Endothelial cell of umbilical vein (primary cell): ENCODE measurements around the gene C2CD4D. TPM values are rescaled to one million over a fixed set of nuclear protein-coding genes. Genes with fewer than 3 reads are reported as not detected.
"Not testable (repeated sequence)": the region's sequence is repeated elsewhere in the genome, so short reads cannot be mapped to it uniquely, and the experiment has no call there.

Experiments used
- BruUV-seq: library from RNA; stranded (reverse); fragments of 400-500 nt; replicated peaks from 2 replicates; lab custom pipeline; 2021; lab: Mats Ljungman, UMichigan
- CTCF ChIA-PET: fragments of 300-600, 350-600 bp; sonication (Branson Sonifier 250); formaldehyde crosslinking; loops from one replicate; lab custom pipeline; 2021; ENCODE audit warnings: antibody characterized with exemption, inconsistent platforms; lab: Charles Lee
- POLR2A ChIA-PET: fragments of 300-600, 350-600 bp; sonication (Branson Sonifier 250); formaldehyde crosslinking; loops from one replicate; lab custom pipeline; 2021; ENCODE audit warnings: antibody characterized with exemption, inconsistent platforms; lab: Charles Lee
- DNase-seq: peaks from one replicate; pipeline ENCODE4 v3.0.0-alpha.2; 2011; ENCODE audit warnings: low read depth, low spot score
- FAIRE-seq: peaks from 2 replicates; lab custom pipeline; 2011; peaks lifted over from hg19 to GRCh38; lab: Jason Lieb, UNC
- H2AFZ ChIP-seq: 2 replicates; pipeline ENCODE4 v1.6.0; 2012; ENCODE audit warnings: low read depth, low read length, control low read depth, inconsistent platforms
- H3K27ac ChIP-seq: 2 replicates; pipeline ENCODE4 v1.5.1; 2011; ENCODE audit warnings: low read depth, mild to moderate bottlenecking, control low read depth, low read length, moderate library complexity; ENCODE audit not compliant: insufficient read depth
- H3K27me3 ChIP-seq, 2 experiments: 2 replicates each; pipeline versions ENCODE4 v1.6.0 to v1.6.1; 2011; ENCODE audit warnings: low read length in 2 of 2, mixed read lengths in 1 of 2; ENCODE audit not compliant: control insufficient read depth in 2 of 2, insufficient read depth in 2 of 2
- H3K36me3 ChIP-seq, 2 experiments: 2 replicates in 1 of 2; 3 replicates in 1 of 2; pipeline ENCODE4 v1.5.1; 2011; ENCODE audit warnings: low read length in 2 of 2, mild to moderate bottlenecking in 1 of 2, moderate library complexity in 1 of 2; ENCODE audit not compliant: control insufficient read depth in 2 of 2, insufficient read depth in 2 of 2; ENCODE audit errors: extremely low read depth in 1 of 2
- H3K4me1 ChIP-seq: 3 replicates; pipeline ENCODE4 v1.5.1; 2011; ENCODE audit warnings: mild to moderate bottlenecking, low read length; ENCODE audit not compliant: control insufficient read depth, insufficient read depth; ENCODE audit errors: extremely low read depth
- H3K4me2 ChIP-seq: 2 replicates; pipeline ENCODE4 v1.6.1; 2011; ENCODE audit warnings: low read length, control low read depth, mixed read lengths; ENCODE audit not compliant: insufficient read depth
- H3K4me3 ChIP-seq, 3 experiments: fragments of 200-600 bp in 1 of 3; sonication (generic), shearing (Covaris generic) in 1 of 3; replicated peaks in 1 of 3; 2 replicates each; pipeline ENCODE4 v1.5.1; 2011 to 2016; ENCODE audit warnings: control low read depth in 3 of 3, low read length in 3 of 3, mild to moderate bottlenecking in 2 of 3, inconsistent platforms in 1 of 3, low read depth in 1 of 3, moderate library complexity in 1 of 3; ENCODE audit not compliant: insufficient read depth in 1 of 3
- H3K79me2 ChIP-seq: 2 replicates; pipeline ENCODE4 v1.6.0; 2012; ENCODE audit warnings: low read length, inconsistent platforms; ENCODE audit not compliant: control insufficient read depth, insufficient read depth
- H3K9ac ChIP-seq: replicated peaks from 2 replicates; pipeline ENCODE3; 2011; ENCODE audit warnings: low read length, control low read depth; ENCODE audit not compliant: insufficient read depth; ENCODE audit errors: extremely low read depth
- H3K9me1 ChIP-seq: replicated peaks from 3 replicates; pipeline ENCODE4 v1.6.0; 2011; ENCODE audit warnings: mild to moderate bottlenecking, low read length; ENCODE audit not compliant: control insufficient read depth, insufficient read depth; ENCODE audit errors: extremely low read depth
- H3K9me3 ChIP-seq: replicated peaks from 2 replicates; pipeline ENCODE4 v1.5.1; 2012; ENCODE audit warnings: low read length, inconsistent platforms; ENCODE audit not compliant: control insufficient read depth, insufficient read depth
- H4K20me1 ChIP-seq: replicated peaks from 2 replicates; pipeline ENCODE3; 2011; ENCODE audit warnings: mild to moderate bottlenecking, low read length; ENCODE audit not compliant: control insufficient read depth, insufficient read depth; ENCODE audit errors: extremely low read depth
- EZH2 ChIP-seq: IDR thresholded peaks from 2 replicates; pipeline ENCODE4 v1.6.1; 2012; ENCODE audit warnings: borderline replicate concordance, low read depth, mild to moderate bottlenecking, moderate library complexity, low read length, inconsistent platforms; ENCODE audit not compliant: severe bottlenecking
- FOS ChIP-seq: IDR thresholded peaks from 2 replicates; pipeline ENCODE4 v1.6.1; 2011; ENCODE audit warnings: mild to moderate bottlenecking, low read length, moderate library complexity, borderline replicate concordance; ENCODE audit not compliant: insufficient read depth
- GATA2 ChIP-seq: IDR thresholded peaks from 2 replicates; pipeline ENCODE4 v1.7.0; 2011; ENCODE audit warnings: low read depth, mild to moderate bottlenecking, moderate library complexity, mixed read lengths, low read length; ENCODE audit not compliant: insufficient read length, insufficient read depth
- JUN ChIP-seq: IDR thresholded peaks from 2 replicates; pipeline ENCODE4 v1.6.1; 2011; ENCODE audit warnings: borderline replicate concordance, low read depth; ENCODE audit not compliant: insufficient read length, insufficient read depth
- MAX ChIP-seq: IDR thresholded peaks from 2 replicates; pipeline ENCODE4 v1.6.1; 2011; ENCODE audit not compliant: insufficient read depth, insufficient read length
- MYC ChIP-seq: IDR thresholded peaks from one replicate; pipeline ENCODE4 v1.6.1; 2011; ENCODE audit warnings: mild to moderate bottlenecking, low read depth, low read length
- POLR2A ChIP-seq: IDR thresholded peaks from 2 replicates; pipeline ENCODE4 v1.6.1; 2012; ENCODE audit warnings: low read depth, mild to moderate bottlenecking, control low read depth, low read length
- POLR2AphosphoS5 ChIP-seq: IDR thresholded peaks from 2 replicates; pipeline ENCODE4 v1.6.1; 2012; ENCODE audit warnings: low read depth, mild to moderate bottlenecking, control low read depth, low read length, moderate library complexity; ENCODE audit not compliant: insufficient read depth
- dilution Hi-C: fragments of 300-500 bp; cut with MboI; formaldehyde crosslinking; loops from one replicate; pipeline ENCODE4 v1.15.0; 2019; ENCODE audit warnings: low sequenced_read_pairs; ENCODE audit not compliant: extremely low pct_ligation_motif_present
- intact Hi-C: fragments of 100-400 bp; cut with micrococcal nuclease; formaldehyde crosslinking; loops from one replicate; pipeline ENCODE4 v1.10.0; 2022
- polyA plus RNA-seq, 4 experiments: library from polyadenylated mRNA; depleted of rRNA in 3 of 4; stranded (reverse) in 3 of 4; unstranded in 1 of 4; fragments of >200 nt; gene quantifications; 2 replicates each; pipeline versions ENCODE4 v1.2.1 to v1.2.3, GENCODE V29; 2011 to 2012; ENCODE audit warnings: missing spikeins in 1 of 4
- total RNA-seq: library from RNA; stranded (reverse); gene quantifications from 2 replicates; pipeline ENCODE4 v1.2.3, GENCODE V29; 2021
- TF ChIP-seq, protein P1 (sequence below), 2 donors: IDR thresholded peaks; 1 replicate in 1 of 2; 2 replicates in 1 of 2; pipeline ENCODE4 v1.5.1; 2011; ENCODE audit warnings: low read length in 2 of 2, mild to moderate bottlenecking in 2 of 2, moderate library complexity in 2 of 2, control low read depth in 1 of 2, inconsistent platforms in 1 of 2, low read depth in 1 of 2; ENCODE audit not compliant: insufficient read depth in 1 of 2; ENCODE audit errors: extremely low read depth in 1 of 2

The C2CD4D gene
- total and polyA plus RNA-seq, 2 donors (not counting 3 experiments of a cell fraction or from before 2014, with no cell fraction given), result not detected

DNA sequence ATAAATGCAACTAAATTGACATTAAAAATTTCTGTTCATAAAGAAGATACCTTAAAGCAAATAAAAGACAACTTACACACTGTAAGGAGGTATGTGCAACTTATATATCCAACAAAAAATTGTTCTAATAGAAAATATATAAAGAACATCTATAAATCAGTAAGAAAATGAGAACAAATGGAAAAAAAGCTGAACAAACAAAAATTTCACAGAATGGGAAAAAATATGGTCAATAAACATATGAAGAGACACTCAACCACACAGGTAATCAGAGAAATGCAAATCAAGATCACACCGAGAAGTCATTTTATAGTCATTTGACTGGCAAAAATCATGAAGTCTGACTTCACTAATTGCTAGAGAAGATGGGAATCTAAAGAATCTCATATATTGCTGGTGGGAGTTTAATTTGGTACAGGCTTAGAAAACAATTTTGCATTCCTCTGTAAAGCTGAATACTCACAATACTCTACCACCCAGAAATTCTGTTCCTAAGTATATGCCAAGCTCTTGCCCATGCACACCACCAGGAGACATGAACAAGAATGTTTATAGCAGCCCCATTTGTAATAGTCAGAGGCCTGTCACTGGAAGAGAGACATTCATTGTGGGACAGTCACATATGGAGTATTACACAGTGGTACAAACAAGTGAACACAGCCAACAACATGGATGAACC lies 35.9 kb upstream of the C2CD4D start:
- POLR2A ChIA-PET, result no interaction called here

DNA sequence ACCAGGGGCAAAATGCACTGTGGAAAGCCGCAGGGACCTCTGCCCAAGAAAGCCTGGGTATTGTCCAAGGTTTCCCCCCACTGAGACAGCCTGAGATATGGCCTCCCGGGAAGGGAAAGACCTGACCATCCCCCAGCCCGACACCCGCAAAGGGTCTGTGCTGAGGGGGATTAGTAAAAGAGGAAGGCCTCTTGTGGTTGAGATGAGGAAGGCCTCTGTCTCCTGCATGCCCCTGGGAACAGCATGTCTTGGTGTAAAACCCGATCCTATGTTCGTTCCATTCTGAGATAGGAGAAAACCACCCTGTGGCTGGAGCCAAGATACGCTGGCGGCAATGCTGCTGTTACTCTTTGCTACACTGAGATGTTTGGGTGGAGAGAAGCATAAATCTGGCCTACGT lies 33.2 kb upstream of the C2CD4D start:
- BruUV-seq, H2AFZ ChIP-seq, H3K27ac ChIP-seq, H3K4me3 ChIP-seq, intact Hi-C loops, FAIRE-seq, dilution Hi-C loops, H3K9me1 ChIP-seq, H3K27me3 ChIP-seq, H3K9ac ChIP-seq, CTCF ChIA-PET, H3K4me2 ChIP-seq, POLR2A ChIA-PET, H3K9me3 ChIP-seq, H3K79me2 ChIP-seq, H4K20me1 ChIP-seq, DNase-seq, H3K36me3 ChIP-seq: not testable (repeated sequence)
- H3K4me1 ChIP-seq, result peaks cover 11% of the 10 kb centered on the region

More for the DNA sequence above, 35.9 kb upstream of the C2CD4D start:
- CTCF ChIA-PET, result no interaction called here
- dilution Hi-C loops (no loop called here), intact Hi-C loops (no loop called here)
- Histone ChIP-seq H2AFZ (no peak overlapping the region), H3K27ac (no peak overlapping the region), H3K4me1 (no peaks in the 10 kb centered on the region), H3K27me3 (no peaks in the 10 kb centered on the region), H3K9me3 (no peaks in the 10 kb centered on the region), H3K79me2 (no peaks in the 10 kb centered on the region), H3K9ac (no peak overlapping the region), H3K36me3 (peaks cover 0 to 2% of the 10 kb centered on the region in 2 experiments), H3K4me3 (no peak overlapping the region), H3K4me2 (no peak overlapping the region), H4K20me1 (no peaks in the 10 kb centered on the region), H3K9me1 (no peaks in the 10 kb centered on the region)
- no peak for DNase-seq
- no peak for FAIRE-seq
- TF ChIP-seq POLR2A, result no peak
- no peak for TF ChIP-seq FOS
- no peak for TF ChIP-seq POLR2AphosphoS5
- TF ChIP-seq, protein P1, sequence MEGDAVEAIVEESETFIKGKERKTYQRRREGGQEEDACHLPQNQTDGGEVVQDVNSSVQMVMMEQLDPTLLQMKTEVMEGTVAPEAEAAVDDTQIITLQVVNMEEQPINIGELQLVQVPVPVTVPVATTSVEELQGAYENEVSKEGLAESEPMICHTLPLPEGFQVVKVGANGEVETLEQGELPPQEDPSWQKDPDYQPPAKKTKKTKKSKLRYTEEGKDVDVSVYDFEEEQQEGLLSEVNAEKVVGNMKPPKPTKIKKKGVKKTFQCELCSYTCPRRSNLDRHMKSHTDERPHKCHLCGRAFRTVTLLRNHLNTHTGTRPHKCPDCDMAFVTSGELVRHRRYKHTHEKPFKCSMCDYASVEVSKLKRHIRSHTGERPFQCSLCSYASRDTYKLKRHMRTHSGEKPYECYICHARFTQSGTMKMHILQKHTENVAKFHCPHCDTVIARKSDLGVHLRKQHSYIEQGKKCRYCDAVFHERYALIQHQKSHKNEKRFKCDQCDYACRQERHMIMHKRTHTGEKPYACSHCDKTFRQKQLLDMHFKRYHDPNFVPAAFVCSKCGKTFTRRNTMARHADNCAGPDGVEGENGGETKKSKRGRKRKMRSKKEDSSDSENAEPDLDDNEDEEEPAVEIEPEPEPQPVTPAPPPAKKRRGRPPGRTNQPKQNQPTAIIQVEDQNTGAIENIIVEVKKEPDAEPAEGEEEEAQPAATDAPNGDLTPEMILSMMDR (IDR thresholded peaks at IDR 0.05; ENCODE audit: extremely low read depth in 1 of 2, insufficient read depth in 1 of 2, low read depth in 1 of 2, low read length in 2 of 2), result no peak
- TF ChIP-seq GATA2, result no peak
- TF ChIP-seq EZH2, result no peak
- TF ChIP-seq MAX, result no peak
- no peak for TF ChIP-seq JUN
- no peak for TF ChIP-seq MYC
- no TSS peak for BruUV-seq
